IMR-90 (cell line): ENCODE measurements around the gene OLFM3. TPM values are rescaled to one million over a fixed set of nuclear protein-coding genes. Genes with fewer than 3 reads are reported as not detected.

Experiments used
- ATAC-seq: fragments of 200-7000 bp; cut with Tn5 transposase; 2 replicates; pipeline ENCODE4 v1.9.1; 2020; ENCODE audit warnings: low read depth, mild to moderate bottlenecking, moderate library complexity
- BruUV-seq: library from RNA; stranded (reverse); fragments of 400-500 nt; replicated peaks from 2 replicates; lab custom pipeline; 2021; lab: Mats Ljungman, UMichigan
- CTCF ChIA-PET: fragments of 300-600 bp; formaldehyde crosslinking; extraction: SDS; loops from one replicate; lab custom pipeline; 2021; ENCODE audit warnings: antibody characterized with exemption; lab: Yijun Ruan, JAX
- POLR2A ChIA-PET: fragments of 300-600 bp; sonication (Branson Sonifier 250); formaldehyde crosslinking; loops from one replicate; lab custom pipeline; 2022; ENCODE audit warnings: antibody characterized with exemption; ENCODE audit not compliant: unreplicated experiment; lab: Charles Lee
- DNase-seq: peaks from one replicate; pipeline ENCODE4 v3.0.0; 2013
- H2AFZ ChIP-seq: replicated peaks from 2 replicates; pipeline ENCODE3; 2013; ENCODE audit warnings: low read length, mild to moderate bottlenecking; ENCODE audit not compliant: poor library complexity
- H2AK5ac ChIP-seq: 2 replicates; pipeline ENCODE4 v1.6.1; 2013; ENCODE audit warnings: low read depth, low read length, inconsistent platforms
- H2AK9ac ChIP-seq: replicated peaks from 2 replicates; pipeline ENCODE3; 2013; ENCODE audit warnings: mild to moderate bottlenecking, low read depth, low read length, moderate library complexity; ENCODE audit not compliant: poor library complexity
- H2BK120ac ChIP-seq: 2 replicates; pipeline ENCODE4 v1.6.1; 2013; ENCODE audit warnings: low read depth, low read length, inconsistent platforms
- H2BK15ac ChIP-seq: 3 replicates; pipeline ENCODE4 v1.6.1; 2013; ENCODE audit warnings: low read depth, low read length, inconsistent platforms
- H2BK20ac ChIP-seq: 2 replicates; pipeline ENCODE4 v1.6.1; 2013; ENCODE audit warnings: low read depth, mild to moderate bottlenecking, inconsistent platforms, low read length, moderate library complexity
- H2BK5ac ChIP-seq: 2 replicates; pipeline ENCODE4 v1.6.1; 2013; ENCODE audit warnings: mild to moderate bottlenecking, low read depth, low read length, inconsistent platforms; ENCODE audit not compliant: poor library complexity, severe bottlenecking
- H3K14ac ChIP-seq: replicated peaks from 2 replicates; pipeline ENCODE4 v1.6.1; 2013; ENCODE audit warnings: low read depth, low read length, inconsistent platforms
- H3K18ac ChIP-seq: 2 replicates; pipeline ENCODE4 v1.6.1; 2013; ENCODE audit warnings: low read depth, low read length, control low read depth
- H3K23ac ChIP-seq: 2 replicates; pipeline ENCODE4 v1.6.1; 2013; ENCODE audit warnings: low read depth, low read length, inconsistent platforms
- H3K27ac ChIP-seq: 2 replicates; pipeline ENCODE4 v1.5.1; 2013; ENCODE audit warnings: mild to moderate bottlenecking, control low read depth, low read length; ENCODE audit not compliant: insufficient read depth
- H3K27me3 ChIP-seq: 2 replicates; pipeline ENCODE4 v1.6.1; 2013; ENCODE audit warnings: low read length; ENCODE audit not compliant: control insufficient read depth, insufficient read depth
- H3K36me3 ChIP-seq: 2 replicates; pipeline ENCODE4 v1.6.1; 2013; ENCODE audit warnings: low read length, mixed read lengths; ENCODE audit not compliant: control insufficient read depth, insufficient read depth
- H3K4ac ChIP-seq: 2 replicates; pipeline ENCODE4 v1.6.1; 2013; ENCODE audit warnings: low read depth, low read length, inconsistent platforms
- H3K4me1 ChIP-seq: 2 replicates; pipeline ENCODE4 v1.6.1; 2013; ENCODE audit warnings: low read length, mixed read lengths; ENCODE audit not compliant: control insufficient read depth, insufficient read depth
- H3K4me2 ChIP-seq: 2 replicates; pipeline ENCODE4 v1.6.1; 2013; ENCODE audit warnings: low read depth, mild to moderate bottlenecking, control low read depth, low read length, moderate library complexity
- H3K4me3 ChIP-seq: 2 replicates; pipeline ENCODE4 v1.5.1; 2013; ENCODE audit warnings: low read depth, mild to moderate bottlenecking, control low read depth, low read length, moderate library complexity; ENCODE audit not compliant: insufficient read depth
- H3K56ac ChIP-seq: 2 replicates; pipeline ENCODE4 v1.6.1; 2013; ENCODE audit warnings: low read length, inconsistent platforms; ENCODE audit not compliant: insufficient read depth; ENCODE audit errors: extremely low read depth
- H3K79me1 ChIP-seq, 2 experiments: 2 replicates each; pipeline ENCODE4 v1.6.1; 2013; ENCODE audit warnings: low read length in 2 of 2, inconsistent platforms in 1 of 2, low read depth in 1 of 2
- H3K9ac ChIP-seq: 2 replicates; pipeline ENCODE4 v1.6.1; 2013; ENCODE audit warnings: low read depth, low read length, control low read depth
- H3K9me1 ChIP-seq: 2 replicates; pipeline ENCODE4 v1.6.1; 2013; ENCODE audit warnings: low read length, inconsistent platforms; ENCODE audit not compliant: insufficient read depth
- H3K9me3 ChIP-seq: 2 replicates; pipeline ENCODE4 v1.6.1; 2013; ENCODE audit warnings: low read length; ENCODE audit not compliant: control insufficient read depth, insufficient read depth
- H4K20me1 ChIP-seq: 2 replicates; pipeline ENCODE4 v1.6.1; 2013; ENCODE audit warnings: low read length, inconsistent platforms; ENCODE audit not compliant: insufficient read depth
- H4K5ac ChIP-seq: 2 replicates; pipeline ENCODE4 v1.6.1; 2013; ENCODE audit warnings: mild to moderate bottlenecking, low read depth, low read length, control low read depth
- H4K8ac ChIP-seq, 2 experiments: 2 replicates each; pipeline ENCODE4 v1.6.1; 2013; ENCODE audit warnings: low read depth in 2 of 2, low read length in 2 of 2, control low read depth in 1 of 2, inconsistent platforms in 1 of 2
- H4K91ac ChIP-seq: 2 replicates; pipeline ENCODE4 v1.6.1; 2013; ENCODE audit warnings: low read depth, low read length, inconsistent platforms; ENCODE audit not compliant: insufficient read depth
- BHLHE40 ChIP-seq: fragments of 150-350 bp; IDR thresholded peaks from 2 replicates; pipeline ENCODE4 v1.6.1; 2016; ENCODE audit warnings: mild to moderate bottlenecking, low read depth, low read length
- CHD1 ChIP-seq: IDR thresholded peaks from 2 replicates; pipeline ENCODE4 v1.6.1; 2012; ENCODE audit warnings: low read depth, low read length, improper control_type of control experiment
- CTCF ChIP-seq: conservative IDR thresholded peaks from 2 replicates; pipeline ENCODE4 v1.5.1; 2012; ENCODE audit warnings: mild to moderate bottlenecking, low read depth, low read length, improper control_type of control experiment
- FOS ChIP-seq: fragments of 150-350 bp; IDR thresholded peaks from 2 replicates; pipeline ENCODE4 v1.6.1; 2016; ENCODE audit warnings: low read depth, low read length
- MAFK ChIP-seq: IDR thresholded peaks from 2 replicates; pipeline ENCODE4 v1.6.1; 2012; ENCODE audit warnings: low read depth, low read length, improper control_type of control experiment
- MAZ ChIP-seq: IDR thresholded peaks from 2 replicates; pipeline ENCODE4 v1.6.1; 2012; ENCODE audit warnings: low read depth, mild to moderate bottlenecking, low read length, improper control_type of control experiment, moderate library complexity, borderline replicate concordance
- MXI1 ChIP-seq: IDR thresholded peaks from 2 replicates; pipeline ENCODE4 v1.6.1; 2012; ENCODE audit warnings: low read depth, mild to moderate bottlenecking, low read length, moderate library complexity, borderline replicate concordance
- NFE2L2 ChIP-seq: fragments of 150-350 bp; IDR thresholded peaks from 2 replicates; pipeline ENCODE4 v1.6.1; 2016; ENCODE audit warnings: low read depth, mild to moderate bottlenecking, low read length
- POLR2A ChIP-seq: IDR thresholded peaks from 2 replicates; pipeline ENCODE4 v1.6.1; 2012; ENCODE audit warnings: mild to moderate bottlenecking, low read depth, low read length
- RAD21 ChIP-seq: IDR thresholded peaks from 2 replicates; pipeline ENCODE4 v1.6.1; 2012; ENCODE audit warnings: low read length, improper control_type of control experiment
- RCOR1 ChIP-seq: IDR thresholded peaks from 2 replicates; pipeline ENCODE4 v1.6.1; 2012; ENCODE audit warnings: mild to moderate bottlenecking, low read length, improper control_type of control experiment; ENCODE audit not compliant: insufficient replicate concordance
- SMC3 ChIP-seq: fragments of 150-350 bp; IDR thresholded peaks from 2 replicates; pipeline ENCODE4 v1.6.1; 2016; ENCODE audit warnings: low read depth, mild to moderate bottlenecking, antibody characterized with exemption, low read length, moderate library complexity
- WGBS, 2 experiments: methylation state at CpG; one replicate each; pipeline versions ENCODE4 v1.1.5 to v1.1.7; 2013; ENCODE audit warnings: missing lambda C conversion rate in 2 of 2; ENCODE audit not compliant: insufficient read length in 1 of 2; ENCODE audit errors: extremely low coverage in 2 of 2; 5-methylcytosine and 5-hydroxymethylcytosine counted together
- dilution Hi-C: fragments of 300-500 bp; cut with HindIII; formaldehyde crosslinking; loops from one replicate; pipeline ENCODE4 v1.14.3; 2018; ENCODE audit warnings: low sequenced_read_pairs; ENCODE audit not compliant: unreplicated experiment
- in situ Hi-C: fragments of 300-500 bp; cut with MboI; formaldehyde crosslinking; loops from 3 replicates; pipeline ENCODE4 v1.14.3; 2019; ENCODE audit warnings: low sequenced_read_pairs, inconsistent platforms, mixed read lengths
- intact Hi-C: fragments of 100-400 bp; cut with micrococcal nuclease; formaldehyde crosslinking; loops from 2 replicates; pipeline ENCODE4 v1.10.0; 2022
- polyA plus RNA-seq, 3 experiments: library from polyadenylated mRNA; depleted of rRNA; stranded (reverse); fragments of >200 nt; gene quantifications; 2 replicates each; pipeline ENCODE4 v1.2.3, GENCODE V29; 2012; ENCODE audit warnings: low replicate concordance in 1 of 3
- total RNA-seq: library from RNA; depleted of rRNA; stranded (reverse); fragments of >200 nt; gene quantifications from 2 replicates; pipeline ENCODE4 v1.2.3, GENCODE V29; 2012
- TF ChIP-seq, protein P1 (sequence below): fragments of 150-350 bp; IDR thresholded peaks from 2 replicates; pipeline ENCODE4 v1.6.1; 2016; ENCODE audit warnings: low read depth, mild to moderate bottlenecking, low read length, moderate library complexity, borderline replicate concordance

OLFM3 gene
- total and polyA plus RNA-seq, 2 of the 4 experiments (the other 2 are of a cell fraction) = not detected

- Histone ChIP-seq H3K79me1 (no peaks in the 10 kb centered on the region), H3K18ac (no peak overlapping the region), H4K8ac (no peak overlapping the region), H2BK120ac (no peak overlapping the region), H2AK5ac (no peak overlapping the region), H3K9me3 (no peaks in the 10 kb centered on the region), H2AFZ (no peak overlapping the region), H3K56ac (no peak overlapping the region), H4K5ac (no peak overlapping the region), H3K4me3 (no peak overlapping the region), H3K27me3 (no peaks in the 10 kb centered on the region), H4K20me1 (no peaks in the 10 kb centered on the region), H3K27ac (no peak overlapping the region), H2BK15ac (no peak overlapping the region), H2BK20ac (no peak overlapping the region), H3K9ac (no peak overlapping the region), H3K14ac (no peak overlapping the region), H3K36me3 (no peaks in the 10 kb centered on the region), H4K91ac (no peak overlapping the region), H3K23ac (no peak overlapping the region), H2AK9ac (no peak overlapping the region), H3K9me1 (no peaks in the 10 kb centered on the region), H3K4ac (no peak overlapping the region), H3K4me2 (no peak overlapping the region), H2BK5ac (no peak overlapping the region), H3K4me1 (no peaks in the 10 kb centered on the region)
- dilution Hi-C loops = no loop called here
- DNase-seq (no peak), ATAC-seq (no peak)
- intact Hi-C loops = no loop called here
- TF ChIP-seq MAZ (no peak), MAFK (no peak), FOS (no peak), CTCF (no peak), MXI1 (no peak), SMC3 (no peak), CHD1 (no peak), NFE2L2 (no peak), BHLHE40 (no peak), RCOR1 (no peak), POLR2A (no peak), RAD21 (no peak)
- TF ChIP-seq, protein P1, sequence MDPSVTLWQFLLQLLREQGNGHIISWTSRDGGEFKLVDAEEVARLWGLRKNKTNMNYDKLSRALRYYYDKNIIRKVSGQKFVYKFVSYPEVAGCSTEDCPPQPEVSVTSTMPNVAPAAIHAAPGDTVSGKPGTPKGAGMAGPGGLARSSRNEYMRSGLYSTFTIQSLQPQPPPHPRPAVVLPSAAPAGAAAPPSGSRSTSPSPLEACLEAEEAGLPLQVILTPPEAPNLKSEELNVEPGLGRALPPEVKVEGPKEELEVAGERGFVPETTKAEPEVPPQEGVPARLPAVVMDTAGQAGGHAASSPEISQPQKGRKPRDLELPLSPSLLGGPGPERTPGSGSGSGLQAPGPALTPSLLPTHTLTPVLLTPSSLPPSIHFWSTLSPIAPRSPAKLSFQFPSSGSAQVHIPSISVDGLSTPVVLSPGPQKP = no peak
- in situ Hi-C loops = no loop called here
- BruUV-seq = no TSS peak
- no CpG with 5 or more reads among the region's 2 CpGs for WGBS, 2 experiments
- ChIA-PET POLR2A (no interaction called here), CTCF (no interaction called here)
Observed at GRCh38 chr1:101756411-101756810, 240.3 kb downstream of the OLFM3 start.
